Measurements from ENCODE around the gene DLEC1.

DNA sequence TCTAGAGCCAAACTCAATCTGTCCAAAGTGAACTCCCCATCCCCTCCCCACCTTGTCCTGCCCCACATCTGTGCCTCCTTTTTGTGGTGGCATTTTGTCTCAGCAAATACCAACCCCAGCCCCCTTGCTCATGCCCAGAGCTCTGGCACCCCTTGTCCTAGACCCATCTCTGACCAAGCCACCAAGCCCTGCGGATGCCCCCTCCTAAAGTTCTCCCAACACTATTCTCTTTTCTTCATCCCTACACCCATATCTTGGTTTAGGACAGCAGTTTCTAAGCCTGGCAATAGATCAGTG is 80.2 kb downstream of the DLEC1 start:
- TF ChIP-seq, protein P1, sequence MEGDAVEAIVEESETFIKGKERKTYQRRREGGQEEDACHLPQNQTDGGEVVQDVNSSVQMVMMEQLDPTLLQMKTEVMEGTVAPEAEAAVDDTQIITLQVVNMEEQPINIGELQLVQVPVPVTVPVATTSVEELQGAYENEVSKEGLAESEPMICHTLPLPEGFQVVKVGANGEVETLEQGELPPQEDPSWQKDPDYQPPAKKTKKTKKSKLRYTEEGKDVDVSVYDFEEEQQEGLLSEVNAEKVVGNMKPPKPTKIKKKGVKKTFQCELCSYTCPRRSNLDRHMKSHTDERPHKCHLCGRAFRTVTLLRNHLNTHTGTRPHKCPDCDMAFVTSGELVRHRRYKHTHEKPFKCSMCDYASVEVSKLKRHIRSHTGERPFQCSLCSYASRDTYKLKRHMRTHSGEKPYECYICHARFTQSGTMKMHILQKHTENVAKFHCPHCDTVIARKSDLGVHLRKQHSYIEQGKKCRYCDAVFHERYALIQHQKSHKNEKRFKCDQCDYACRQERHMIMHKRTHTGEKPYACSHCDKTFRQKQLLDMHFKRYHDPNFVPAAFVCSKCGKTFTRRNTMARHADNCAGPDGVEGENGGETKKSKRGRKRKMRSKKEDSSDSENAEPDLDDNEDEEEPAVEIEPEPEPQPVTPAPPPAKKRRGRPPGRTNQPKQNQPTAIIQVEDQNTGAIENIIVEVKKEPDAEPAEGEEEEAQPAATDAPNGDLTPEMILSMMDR (IDR thresholded peaks at IDR 0.05) = no peak
- TF ChIP-seq POLR2A (IDR thresholded peaks at IDR 0.05) = no peak
